ENCODE results near the gene SUMF1. TPM values are rescaled to one million over a fixed set of nuclear protein-coding genes. Genes with fewer than 3 reads are reported as not detected.

SUMF1 gene
- total RNA-seq, 1 donor from 2014 or later: 35.4 TPM

DNA sequence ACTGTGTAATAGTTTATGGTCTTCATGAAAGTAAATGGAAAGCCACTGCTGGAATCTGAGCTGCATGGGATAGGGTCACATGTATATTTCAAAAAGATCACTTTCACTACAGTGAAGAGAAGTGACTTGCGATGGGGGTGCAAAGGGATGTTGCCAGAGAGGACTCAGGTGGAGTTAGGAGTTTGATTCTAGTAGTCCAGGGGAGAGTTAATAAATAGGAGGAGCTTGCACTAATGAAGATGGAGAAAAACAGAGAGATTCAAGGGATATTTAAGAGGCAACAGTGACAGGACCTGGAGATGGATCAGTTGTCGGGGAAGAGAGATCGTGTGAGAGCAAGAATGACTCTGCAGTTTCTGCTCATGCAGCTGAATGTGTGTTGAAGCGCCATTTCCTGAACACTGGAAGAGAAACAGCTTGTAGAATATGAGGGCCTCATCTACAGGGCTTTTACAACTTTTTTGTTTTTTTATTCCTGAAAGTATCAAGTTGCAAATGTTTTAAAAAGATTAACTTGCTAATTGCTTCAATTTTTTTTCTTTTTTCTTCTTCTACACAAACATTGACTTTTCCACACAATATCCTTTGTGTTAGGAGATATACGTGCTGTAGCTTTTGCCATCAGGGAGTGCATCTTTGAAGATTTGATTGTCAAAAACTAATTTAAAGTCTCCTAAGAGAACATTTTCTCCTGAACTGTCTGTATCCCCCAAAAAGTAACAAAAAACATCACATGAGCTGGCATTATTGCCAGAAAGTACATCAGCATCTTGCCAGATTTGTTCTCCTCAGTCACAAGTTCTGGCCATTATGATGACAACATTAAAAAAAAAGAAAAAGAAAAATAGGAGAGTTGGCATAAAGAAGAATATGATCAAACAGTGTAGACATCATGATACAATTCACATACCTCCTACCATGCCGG, 126.4 kb downstream of the SUMF1 start:
- H3K36me3 ChIP-seq: no peaks in the 10 kb centered on the region
- no peak overlapping the region for H3K27ac ChIP-seq
- no peak for ATAC-seq
- TF ChIP-seq, protein P1, sequence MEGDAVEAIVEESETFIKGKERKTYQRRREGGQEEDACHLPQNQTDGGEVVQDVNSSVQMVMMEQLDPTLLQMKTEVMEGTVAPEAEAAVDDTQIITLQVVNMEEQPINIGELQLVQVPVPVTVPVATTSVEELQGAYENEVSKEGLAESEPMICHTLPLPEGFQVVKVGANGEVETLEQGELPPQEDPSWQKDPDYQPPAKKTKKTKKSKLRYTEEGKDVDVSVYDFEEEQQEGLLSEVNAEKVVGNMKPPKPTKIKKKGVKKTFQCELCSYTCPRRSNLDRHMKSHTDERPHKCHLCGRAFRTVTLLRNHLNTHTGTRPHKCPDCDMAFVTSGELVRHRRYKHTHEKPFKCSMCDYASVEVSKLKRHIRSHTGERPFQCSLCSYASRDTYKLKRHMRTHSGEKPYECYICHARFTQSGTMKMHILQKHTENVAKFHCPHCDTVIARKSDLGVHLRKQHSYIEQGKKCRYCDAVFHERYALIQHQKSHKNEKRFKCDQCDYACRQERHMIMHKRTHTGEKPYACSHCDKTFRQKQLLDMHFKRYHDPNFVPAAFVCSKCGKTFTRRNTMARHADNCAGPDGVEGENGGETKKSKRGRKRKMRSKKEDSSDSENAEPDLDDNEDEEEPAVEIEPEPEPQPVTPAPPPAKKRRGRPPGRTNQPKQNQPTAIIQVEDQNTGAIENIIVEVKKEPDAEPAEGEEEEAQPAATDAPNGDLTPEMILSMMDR (IDR thresholded peaks at IDR 0.05): no peak
- intact Hi-C loops (cut with DNase I): no loop called here
- no peak overlapping the region for H3K4me3 ChIP-seq
- H3K9me3 ChIP-seq: no peaks in the 10 kb centered on the region
- DNase-seq: no peak
- H3K4me1 ChIP-seq: no peaks in the 10 kb centered on the region
- no peaks in the 10 kb centered on the region for H3K27me3 ChIP-seq (ENCODE audit: low read depth)

DNA sequence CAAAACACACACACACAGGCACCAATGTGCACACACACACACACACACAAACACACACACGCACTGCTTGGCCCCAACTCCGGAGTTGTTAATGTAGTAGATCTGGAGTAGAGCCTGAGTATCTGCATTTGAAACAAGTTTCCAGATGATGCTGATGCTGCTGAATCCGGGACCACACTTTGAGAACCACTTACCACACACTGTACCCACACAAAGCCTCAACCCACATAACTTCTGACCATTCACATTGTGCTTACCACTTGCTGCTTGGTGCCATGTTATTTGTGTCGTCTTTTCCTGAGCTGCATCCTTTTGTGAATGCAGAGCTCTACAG, 127.0 kb downstream of the SUMF1 start:
- no peak overlapping the region for H3K27ac ChIP-seq
- TF ChIP-seq, protein P1 (IDR thresholded peaks at IDR 0.05): no peak
- H3K4me3 ChIP-seq: no peak overlapping the region
- no peaks in the 10 kb centered on the region for H3K4me1 ChIP-seq
- H3K27me3 ChIP-seq (ENCODE audit: low read depth): no peaks in the 10 kb centered on the region
- H3K9me3 ChIP-seq: no peaks in the 10 kb centered on the region
- ATAC-seq (no peak), DNase-seq (no peak)
- intact Hi-C loops (cut with DNase I): no loop called here
- no peaks in the 10 kb centered on the region for H3K36me3 ChIP-seq

DNA sequence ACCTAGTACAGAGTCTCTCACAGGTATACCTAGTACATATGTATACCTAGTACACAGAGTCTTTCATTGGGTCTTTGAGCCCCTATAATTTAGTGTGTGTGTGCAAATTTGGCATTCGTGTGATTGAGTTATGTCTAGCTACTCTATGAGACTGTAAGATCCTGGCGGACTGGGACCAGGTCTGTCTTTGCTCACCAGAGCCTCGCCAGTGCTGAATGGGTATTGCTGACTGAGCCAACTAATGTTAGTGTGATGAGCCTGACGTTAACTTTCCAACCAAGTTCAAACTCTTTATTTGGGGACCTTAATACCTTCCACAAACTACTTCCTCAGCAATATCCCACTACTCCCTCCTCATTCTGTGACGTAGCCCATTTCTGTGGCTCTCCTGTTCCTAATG, 128.3 kb downstream of the SUMF1 start:
- intact Hi-C loops (cut with DNase I): no loop called here
- Histone ChIP-seq H3K4me1 (no peaks in the 10 kb centered on the region), H3K27me3 (ENCODE audit: low read depth) (no peaks in the 10 kb centered on the region), H3K36me3 (no peaks in the 10 kb centered on the region), H3K9me3 (no peaks in the 10 kb centered on the region), H3K27ac (no peak overlapping the region), H3K4me3 (no peak overlapping the region)
- ATAC-seq (no peak), DNase-seq (no peak)
- TF ChIP-seq, protein P1 (IDR thresholded peaks at IDR 0.05): no peak

DNA sequence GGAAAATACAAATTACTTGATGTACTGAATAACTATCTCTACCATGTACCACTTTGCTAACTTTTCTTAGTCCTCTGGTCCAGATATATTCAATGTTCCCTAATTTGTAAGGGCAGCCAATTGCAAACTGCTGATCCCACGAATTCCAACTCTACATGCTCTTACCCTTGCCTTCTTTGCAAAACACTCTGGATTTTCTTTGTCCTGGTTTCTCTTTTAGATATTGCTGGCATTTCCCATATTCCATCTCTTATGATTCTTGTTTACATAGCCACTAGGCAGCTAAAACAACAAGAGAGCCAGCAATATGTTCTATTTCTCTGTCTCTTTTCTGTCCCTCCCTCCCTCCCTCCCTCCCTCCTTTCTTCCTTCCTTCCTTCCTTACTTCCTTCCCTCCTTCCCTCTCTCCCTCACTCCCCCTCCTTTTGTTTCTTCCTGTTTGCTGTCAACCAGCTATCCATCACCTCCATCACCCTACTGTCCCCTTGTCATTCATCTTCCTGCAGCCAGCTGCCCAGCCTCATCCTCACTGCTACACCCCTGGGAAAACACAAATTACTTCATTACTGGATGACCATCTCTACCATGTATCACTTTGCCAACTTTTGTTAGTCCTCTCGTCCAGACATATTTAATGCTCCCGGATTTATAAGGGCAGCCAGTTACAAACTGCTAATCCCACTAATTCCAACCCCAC, 130.1 kb downstream of the SUMF1 start:
- ATAC-seq (no peak), DNase-seq (no peak)
- intact Hi-C loops (cut with DNase I): no loop called here
- no peak overlapping the region for H3K4me3 ChIP-seq
- H3K4me1 ChIP-seq: no peaks in the 10 kb centered on the region
- no peaks in the 10 kb centered on the region for H3K9me3 ChIP-seq
- no peaks in the 10 kb centered on the region for H3K27me3 ChIP-seq (ENCODE audit: low read depth)
- TF ChIP-seq, protein P1 (IDR thresholded peaks at IDR 0.05): no peak
- no peaks in the 10 kb centered on the region for H3K36me3 ChIP-seq
- H3K27ac ChIP-seq: no peak overlapping the region

DNA sequence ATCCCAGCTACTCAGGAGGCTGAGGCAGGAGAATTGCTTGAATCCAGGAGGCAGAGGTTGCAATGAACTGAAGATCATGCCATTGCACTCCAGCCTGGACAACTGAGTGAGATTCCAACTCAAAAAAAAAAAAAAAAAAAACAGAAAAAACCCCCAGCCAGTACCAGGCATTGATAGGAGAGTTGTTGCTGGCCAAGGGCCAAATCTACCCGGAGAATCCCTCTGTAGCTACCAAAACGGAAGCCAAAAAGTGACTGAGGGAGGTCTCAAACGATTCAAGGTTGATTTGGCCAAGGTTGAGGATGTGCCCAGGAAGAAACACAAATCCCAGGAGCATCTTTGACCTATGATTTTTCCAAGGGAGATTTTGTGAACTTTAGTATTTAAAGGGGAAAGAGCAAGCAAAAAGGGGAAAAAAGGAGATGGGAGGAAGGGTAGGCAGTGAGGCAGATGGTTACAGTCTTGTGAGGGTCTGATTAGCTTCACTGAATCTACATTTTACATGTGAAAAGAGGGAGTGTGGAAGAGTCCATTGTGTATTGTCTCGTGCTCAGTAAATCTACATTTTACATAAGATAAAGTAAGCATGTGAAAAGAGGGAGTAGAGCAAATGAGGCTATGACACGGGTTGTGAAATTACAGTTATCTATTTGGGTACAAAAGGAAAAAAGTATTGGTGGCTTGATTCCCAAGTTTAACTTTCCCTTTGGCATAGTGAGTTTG, 131.1 kb downstream of the SUMF1 start:
- no peak overlapping the region for H3K27ac ChIP-seq
- no peaks in the 10 kb centered on the region for H3K36me3 ChIP-seq
- no peaks in the 10 kb centered on the region for H3K4me1 ChIP-seq
- no peak overlapping the region for H3K4me3 ChIP-seq
- no peak for ATAC-seq
- H3K27me3 ChIP-seq (ENCODE audit: low read depth): no peaks in the 10 kb centered on the region
- intact Hi-C loops (cut with DNase I): no loop called here
- no peaks in the 10 kb centered on the region for H3K9me3 ChIP-seq
- DNase-seq: no peak
- TF ChIP-seq, protein P1 (IDR thresholded peaks at IDR 0.05): no peak
